ENCODE measurements around the gene IQCK. TPM values are rescaled to one million over a fixed set of nuclear protein-coding genes. Genes with fewer than 3 reads are reported as not detected.

Gene IQCK
- total RNA-seq, 2 donors from 2014 or later = 2.2 to 3.7 TPM

GRCh38 chr16:19745286-19746010 is 27.4 kb downstream of the IQCK start:
- Mint-ChIP-seq H3K27me3 (peaks cover 2% of the 10 kb centered on the region), H3K4me3 (no peak overlapping the region), H3K27ac (no peak overlapping the region), H3K36me3 (ENCODE audit: low read depth) (no peaks in the 10 kb centered on the region), H3K4me1 (no peaks in the 10 kb centered on the region)
- DNase-seq = no peak
- ATAC-seq = no peak
- no peaks in the 10 kb centered on the region for H3K9me3 ChIP-seq (ENCODE audit: control insufficient read depth, low read length, poor library complexity, severe bottlenecking)

DNA sequence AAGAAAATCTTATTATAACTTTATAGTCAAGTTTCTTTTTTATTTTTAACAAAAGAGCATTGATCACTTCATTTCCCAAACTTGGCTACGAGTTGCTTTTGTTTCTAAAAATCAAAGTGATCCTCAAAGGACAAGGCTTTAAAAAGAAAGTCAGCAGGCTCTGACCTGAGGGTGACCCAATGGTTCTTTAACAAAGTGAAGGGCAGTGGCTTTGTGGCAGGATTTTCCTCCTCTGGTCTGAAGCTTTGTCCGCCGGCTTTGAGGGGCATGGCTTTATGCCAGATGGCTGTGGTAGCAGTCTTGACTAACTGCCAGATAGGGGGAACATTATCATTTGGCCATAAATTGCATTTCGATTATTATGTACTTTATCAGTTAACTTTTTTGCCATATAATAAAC is 28.5 kb downstream of the IQCK start:
- DNase-seq (no peak), ATAC-seq (no peak)
- no peaks in the 10 kb centered on the region for H3K4me1 Mint-ChIP-seq
- no peaks in the 10 kb centered on the region for H3K27me3 Mint-ChIP-seq
- no peak overlapping the region for H3K27ac Mint-ChIP-seq
- H3K4me3 Mint-ChIP-seq = no peak overlapping the region
- H3K36me3 Mint-ChIP-seq (ENCODE audit: low read depth) = no peaks in the 10 kb centered on the region
- no peaks in the 10 kb centered on the region for H3K9me3 ChIP-seq (ENCODE audit: control insufficient read depth, low read length, poor library complexity, severe bottlenecking)

DNA sequence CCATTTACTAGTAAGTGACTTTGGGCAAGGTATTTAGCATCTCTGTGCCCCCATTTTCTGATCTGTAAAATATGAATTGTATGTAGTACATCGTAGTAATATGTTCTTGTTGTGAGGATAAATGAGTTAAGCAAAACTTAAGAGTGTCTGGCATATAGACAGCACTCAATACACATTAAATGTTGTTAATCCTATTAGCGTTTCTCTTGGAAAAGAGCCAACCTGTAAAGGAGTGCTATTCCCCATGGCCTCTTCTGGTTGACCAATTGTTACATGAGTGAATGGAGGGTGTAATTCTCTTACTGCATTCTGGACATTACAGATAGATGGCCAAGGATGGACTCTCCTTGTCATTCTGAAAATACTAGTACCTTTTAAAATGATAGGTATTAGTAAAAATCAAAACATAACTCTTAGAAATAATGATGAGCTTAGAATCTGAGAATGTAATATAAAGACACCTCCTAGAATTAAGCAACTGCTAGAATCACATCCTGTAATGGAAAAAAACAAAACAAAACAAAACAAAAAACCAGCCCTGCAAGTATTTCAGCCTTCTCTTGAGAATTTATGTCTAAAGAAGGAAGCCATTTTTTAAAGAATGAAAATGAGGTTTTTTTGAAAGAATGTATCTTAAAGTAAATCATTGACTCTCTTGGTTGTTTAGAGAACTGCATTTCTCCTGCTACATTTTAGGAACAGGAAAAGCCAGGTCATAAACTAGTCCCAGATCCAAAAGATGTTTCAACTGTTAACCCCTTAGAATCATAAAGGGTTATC is 30.5 kb downstream of the IQCK start:
- ATAC-seq = no peak
- Mint-ChIP-seq H3K4me3 (no peak overlapping the region), H3K27ac (no peak overlapping the region), H3K27me3 (no peaks in the 10 kb centered on the region), H3K4me1 (no peaks in the 10 kb centered on the region), H3K36me3 (ENCODE audit: low read depth) (no peaks in the 10 kb centered on the region)
- no peaks in the 10 kb centered on the region for H3K9me3 ChIP-seq (ENCODE audit: control insufficient read depth, low read length, poor library complexity, severe bottlenecking)
- no peak for DNase-seq

DNA sequence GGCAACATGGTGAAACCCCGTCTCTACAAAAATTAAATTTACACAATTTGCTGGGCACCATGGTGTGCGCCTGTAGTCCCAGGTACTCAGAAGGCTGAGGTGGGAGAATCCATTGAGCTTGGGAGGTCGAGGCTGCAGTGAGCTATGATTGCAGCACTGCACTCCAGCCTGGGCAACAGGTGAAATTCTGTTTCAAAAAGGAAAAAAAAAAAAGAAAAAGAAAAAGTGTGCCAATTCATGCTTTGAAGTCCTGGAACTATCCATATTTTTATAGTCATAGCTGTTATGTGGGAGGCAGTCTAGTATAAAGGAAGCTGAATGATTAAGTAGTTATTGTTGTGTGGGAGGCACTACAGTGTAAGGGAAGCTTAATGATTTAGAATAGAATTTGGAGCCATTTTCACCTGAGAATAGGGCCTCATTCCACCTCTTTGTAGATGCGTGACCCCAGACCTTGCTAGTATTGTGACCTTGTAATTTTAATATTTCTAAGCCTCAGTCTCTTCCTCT is 31.6 kb downstream of the IQCK start:
- H3K36me3 Mint-ChIP-seq (ENCODE audit: low read depth) = no peaks in the 10 kb centered on the region
- H3K27ac Mint-ChIP-seq = no peak overlapping the region
- ATAC-seq (no peak), DNase-seq (no peak)
- H3K4me1 Mint-ChIP-seq = no peaks in the 10 kb centered on the region
- H3K4me3 Mint-ChIP-seq = no peak overlapping the region
- no peaks in the 10 kb centered on the region for H3K27me3 Mint-ChIP-seq
- H3K9me3 ChIP-seq (ENCODE audit: control insufficient read depth, low read length, poor library complexity, severe bottlenecking) = no peaks in the 10 kb centered on the region

DNA sequence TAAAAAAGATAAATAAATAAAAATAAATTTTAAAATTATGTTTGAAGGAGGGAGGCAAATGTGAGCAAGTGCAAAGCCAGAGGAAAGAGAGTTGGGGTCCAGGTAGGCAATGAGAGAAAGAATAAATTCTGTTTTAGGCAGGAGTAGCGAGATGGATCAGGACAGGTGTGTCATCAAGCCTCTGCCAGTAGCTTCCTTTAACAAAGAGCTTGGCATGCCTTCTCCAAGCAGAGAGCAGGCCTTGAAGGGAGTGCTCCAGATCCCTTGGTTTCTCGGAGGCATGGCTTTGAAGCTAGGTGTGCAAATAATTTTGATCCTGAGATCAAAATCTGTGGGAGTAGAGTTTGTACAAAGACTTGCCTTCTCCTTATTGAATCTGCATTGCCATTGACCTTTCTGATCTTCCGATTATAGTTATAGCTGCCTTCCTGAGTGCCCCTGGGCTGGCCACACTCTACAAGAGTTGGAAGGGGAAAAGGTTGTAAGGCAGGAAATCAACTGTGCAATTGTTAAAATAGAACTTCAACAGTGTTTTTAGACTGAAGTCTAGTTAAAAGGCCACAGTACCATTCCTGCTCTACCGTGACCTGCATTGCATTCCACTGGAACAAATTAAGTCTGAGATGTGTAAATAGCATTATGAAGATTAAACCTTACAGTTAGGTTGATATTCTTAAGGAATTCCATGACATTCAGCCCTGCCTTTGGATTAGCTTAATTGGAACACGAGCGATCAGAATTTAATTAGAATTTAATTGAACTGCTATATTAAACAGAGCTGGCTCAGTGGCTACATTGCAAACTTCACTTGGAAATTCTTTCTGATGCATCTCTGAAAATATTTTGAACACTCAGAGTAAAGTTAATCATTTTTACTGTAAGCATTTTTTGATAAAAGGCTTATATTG is 33.7 kb downstream of the IQCK start:
- no peak for DNase-seq
- Mint-ChIP-seq H3K27ac (no peak overlapping the region), H3K4me1 (no peaks in the 10 kb centered on the region), H3K4me3 (no peak overlapping the region), H3K27me3 (no peaks in the 10 kb centered on the region), H3K36me3 (ENCODE audit: low read depth) (no peaks in the 10 kb centered on the region)
- H3K9me3 ChIP-seq (ENCODE audit: control insufficient read depth, low read length, poor library complexity, severe bottlenecking) = no peaks in the 10 kb centered on the region
- no peak for ATAC-seq

DNA sequence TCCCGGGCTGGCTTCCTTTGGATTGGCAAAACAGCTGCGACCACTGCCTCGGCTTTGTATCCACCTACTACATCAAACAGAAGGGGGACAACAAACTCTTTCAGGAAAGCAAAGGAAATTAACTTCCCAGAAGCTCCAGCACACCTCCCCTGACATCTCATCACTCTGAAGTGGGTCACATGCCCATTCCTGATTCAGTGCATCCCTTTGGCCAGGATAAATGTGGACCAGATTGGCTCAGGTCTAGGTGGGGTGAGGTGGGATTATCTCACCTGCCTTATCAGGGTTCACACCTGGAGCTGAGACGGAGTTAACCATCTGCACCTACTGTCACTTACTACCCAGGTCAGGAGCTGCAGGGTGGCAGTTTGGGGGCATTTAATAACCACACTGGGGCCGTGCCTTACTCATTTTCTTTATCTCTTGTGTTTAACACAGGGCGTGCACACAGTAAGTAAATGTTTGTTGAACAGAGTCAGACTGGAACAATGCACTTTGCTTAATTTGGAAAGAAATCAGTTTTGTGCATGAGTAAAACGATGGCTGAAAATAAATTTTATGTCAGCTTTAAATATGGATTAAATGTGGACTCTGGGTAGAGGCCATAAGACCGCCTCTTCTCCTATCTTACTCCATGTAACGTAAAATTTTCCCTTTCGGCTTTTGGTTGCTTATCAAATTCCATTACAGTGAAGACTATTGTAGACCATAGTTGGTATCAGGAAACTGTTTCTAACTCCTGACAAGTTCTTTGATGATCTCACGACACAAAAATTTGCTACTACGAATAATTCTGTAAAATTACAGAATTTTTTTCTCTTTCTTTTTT is 36.0 kb downstream of the IQCK start:
- peaks cover 6% of the 10 kb centered on the region for H3K27me3 Mint-ChIP-seq
- H3K4me1 Mint-ChIP-seq = peaks cover 2% of the 10 kb centered on the region
- H3K36me3 Mint-ChIP-seq (ENCODE audit: low read depth) = peaks cover 2% of the 10 kb centered on the region
- no peaks in the 10 kb centered on the region for H3K9me3 ChIP-seq (ENCODE audit: control insufficient read depth, low read length, poor library complexity, severe bottlenecking)
- no peak overlapping the region for H3K4me3 Mint-ChIP-seq
- ATAC-seq = no peak
- no peak overlapping the region for H3K27ac Mint-ChIP-seq
- DNase-seq = no peak

GRCh38 chr16:19754644-19755036 is 36.6 kb downstream of the IQCK start:
- H3K9me3 ChIP-seq (ENCODE audit: control insufficient read depth, low read length, poor library complexity, severe bottlenecking) = no peaks in the 10 kb centered on the region
- Mint-ChIP-seq H3K4me1 (peaks cover 2% of the 10 kb centered on the region), H3K27ac (no peak overlapping the region), H3K27me3 (peaks cover 6% of the 10 kb centered on the region), H3K4me3 (no peak overlapping the region), H3K36me3 (ENCODE audit: low read depth) (peaks cover 2% of the 10 kb centered on the region)
- ATAC-seq = no peak
- DNase-seq = no peak

- H3K27ac Mint-ChIP-seq = no peak overlapping the region
- H3K4me3 Mint-ChIP-seq = no peak overlapping the region
- ATAC-seq (no peak), DNase-seq (no peak)
- peaks cover 2% of the 10 kb centered on the region for H3K36me3 Mint-ChIP-seq (ENCODE audit: low read depth)
- peaks cover 6% of the 10 kb centered on the region for H3K27me3 Mint-ChIP-seq
- no peaks in the 10 kb centered on the region for H3K9me3 ChIP-seq (ENCODE audit: control insufficient read depth, low read length, poor library complexity, severe bottlenecking)
- peaks cover 2% of the 10 kb centered on the region for H3K4me1 Mint-ChIP-seq
These were observed 37.2 kb downstream of the IQCK start for GRCh38 chr16:19755268-19755667.

GRCh38 chr16:19757026-19757425 is 39.0 kb downstream of the IQCK start:
- peaks cover 6% of the 10 kb centered on the region for H3K27me3 Mint-ChIP-seq
- H3K9me3 ChIP-seq (ENCODE audit: control insufficient read depth, low read length, poor library complexity, severe bottlenecking) = no peaks in the 10 kb centered on the region
- peaks cover 2% of the 10 kb centered on the region for H3K36me3 Mint-ChIP-seq (ENCODE audit: low read depth)
- DNase-seq (no peak), ATAC-seq (no peak)
- peaks cover 2% of the 10 kb centered on the region for H3K4me1 Mint-ChIP-seq
- no peak overlapping the region for H3K27ac Mint-ChIP-seq
- H3K4me3 Mint-ChIP-seq = no peak overlapping the region

GRCh38 chr16:19757762-19758595 is 39.9 kb downstream of the IQCK start:
- peaks cover 6% of the 10 kb centered on the region for H3K27me3 Mint-ChIP-seq
- H3K4me1 Mint-ChIP-seq = peaks cover 2% of the 10 kb centered on the region
- DNase-seq (no peak), ATAC-seq (no peak)
- H3K36me3 Mint-ChIP-seq (ENCODE audit: low read depth) = peaks cover 2% of the 10 kb centered on the region
- peak overlapping the region; percentile 59 for H3K27ac Mint-ChIP-seq
- no peaks in the 10 kb centered on the region for H3K9me3 ChIP-seq (ENCODE audit: control insufficient read depth, low read length, poor library complexity, severe bottlenecking)
- no peak overlapping the region for H3K4me3 Mint-ChIP-seq

- no peak for DNase-seq
- H3K9me3 ChIP-seq (ENCODE audit: control insufficient read depth, low read length, poor library complexity, severe bottlenecking) = no peaks in the 10 kb centered on the region
- Mint-ChIP-seq H3K27ac (no peak overlapping the region), H3K4me3 (no peak overlapping the region), H3K36me3 (ENCODE audit: low read depth) (peaks cover 2% of the 10 kb centered on the region), H3K27me3 (peaks cover 6% of the 10 kb centered on the region), H3K4me1 (peaks cover 2% of the 10 kb centered on the region)
- ATAC-seq = no peak
These were observed 42.4 kb downstream of the IQCK start for GRCh38 chr16:19760356-19761060.
